Stimulated activated CD8-positive, alpha-beta memory T cell treated with anti-CD3 and anti-CD28 coated beads, Interleukin-7, amount 100 ng/mL, for 4 hours (primary cell): Measurements from ENCODE around the gene TKT.
A peak's percentile ranks its signal among the peaks of the same experiment; 100 is the strongest.

Source experiments
- DNase-seq, 2 donors: peaks; one replicate each; pipeline ENCODE4 v3.0.0-alpha.2; 2020; ENCODE audit warnings: low read depth in 2 of 2

Gene TKT

GRCh38 chr3:53196575-53197407 lies 59.0 kb downstream of the TKT start:
- DNase-seq, result peak; percentile 4 to 20

GRCh38 chr3:53195602-53196574 lies 59.9 kb downstream of the TKT start:
- DNase-seq, result peak; percentile 11 to 29

- no peak for DNase-seq
Observed at GRCh38 chr3:53195066-53195450, 60.8 kb downstream of the TKT start.

GRCh38 chr3:53194210-53195065 lies 61.4 kb downstream of the TKT start:
- no peak for DNase-seq

- no peak for DNase-seq
Observed at GRCh38 chr3:53193466-53194209, 62.2 kb downstream of the TKT start.

GRCh38 chr3:53192608-53193007 lies 63.2 kb downstream of the TKT start:
- no peak for DNase-seq

- DNase-seq, result no peak
Observed at GRCh38 chr3:53191836-53192480, 63.9 kb downstream of the TKT start.

GRCh38 chr3:53190659-53191058 lies 65.2 kb downstream of the TKT start:
- DNase-seq, result no peak

- DNase-seq, result no peak
Observed at GRCh38 chr3:53189276-53189675, 66.5 kb downstream of the TKT start.

GRCh38 chr3:53188720-53189119 lies 67.1 kb downstream of the TKT start:
- no peak for DNase-seq

GRCh38 chr3:53188136-53188685 lies 67.6 kb downstream of the TKT start:
- DNase-seq, result no peak

GRCh38 chr3:53187430-53187829 lies 68.4 kb downstream of the TKT start:
- no peak for DNase-seq

GRCh38 chr3:53186726-53187125 lies 69.1 kb downstream of the TKT start:
- DNase-seq, result no peak

GRCh38 chr3:53185761-53186465 lies 69.9 kb downstream of the TKT start:
- DNase-seq, result no peak

- no peak for DNase-seq
Observed at GRCh38 chr3:53184701-53185100, 71.1 kb downstream of the TKT start.

GRCh38 chr3:53183514-53183913 lies 72.3 kb downstream of the TKT start:
- DNase-seq, result no peak

- no peak for DNase-seq
Observed at GRCh38 chr3:53182764-53183355, 73.0 kb downstream of the TKT start.

GRCh38 chr3:53181528-53181927 lies 74.3 kb downstream of the TKT start:
- DNase-seq, result no peak

- no peak for DNase-seq
Observed at GRCh38 chr3:53181024-53181371, 74.8 kb downstream of the TKT start.
